ENCODE results near the gene RPL11.

DNA sequence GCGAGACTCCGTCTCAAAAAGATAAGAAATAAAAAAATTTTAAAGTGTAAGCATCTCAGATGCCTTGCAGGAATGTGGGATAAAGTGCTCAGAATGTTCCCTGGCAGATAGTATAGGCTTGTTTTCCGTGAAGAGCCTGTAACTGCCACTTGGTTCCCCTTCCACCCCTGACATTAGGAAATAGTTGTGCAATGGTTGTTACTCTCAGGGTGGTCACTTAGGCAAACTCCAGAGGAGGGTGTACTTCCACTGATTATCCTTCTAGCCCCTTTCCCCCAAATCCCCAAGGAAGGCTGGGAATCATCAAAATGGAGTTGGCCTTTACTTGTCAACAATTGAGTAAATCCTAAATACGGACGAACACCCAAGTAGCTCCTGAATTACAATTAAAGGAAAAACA, 10.4 kb downstream of the RPL11 start:
- TF ChIP-seq, protein P1, sequence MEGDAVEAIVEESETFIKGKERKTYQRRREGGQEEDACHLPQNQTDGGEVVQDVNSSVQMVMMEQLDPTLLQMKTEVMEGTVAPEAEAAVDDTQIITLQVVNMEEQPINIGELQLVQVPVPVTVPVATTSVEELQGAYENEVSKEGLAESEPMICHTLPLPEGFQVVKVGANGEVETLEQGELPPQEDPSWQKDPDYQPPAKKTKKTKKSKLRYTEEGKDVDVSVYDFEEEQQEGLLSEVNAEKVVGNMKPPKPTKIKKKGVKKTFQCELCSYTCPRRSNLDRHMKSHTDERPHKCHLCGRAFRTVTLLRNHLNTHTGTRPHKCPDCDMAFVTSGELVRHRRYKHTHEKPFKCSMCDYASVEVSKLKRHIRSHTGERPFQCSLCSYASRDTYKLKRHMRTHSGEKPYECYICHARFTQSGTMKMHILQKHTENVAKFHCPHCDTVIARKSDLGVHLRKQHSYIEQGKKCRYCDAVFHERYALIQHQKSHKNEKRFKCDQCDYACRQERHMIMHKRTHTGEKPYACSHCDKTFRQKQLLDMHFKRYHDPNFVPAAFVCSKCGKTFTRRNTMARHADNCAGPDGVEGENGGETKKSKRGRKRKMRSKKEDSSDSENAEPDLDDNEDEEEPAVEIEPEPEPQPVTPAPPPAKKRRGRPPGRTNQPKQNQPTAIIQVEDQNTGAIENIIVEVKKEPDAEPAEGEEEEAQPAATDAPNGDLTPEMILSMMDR (conservative IDR thresholded peaks at IDR 0.05 in 1 of 2, IDR thresholded peaks at IDR 0.05 in 1 of 2; ENCODE audit: extremely low read depth in 1 of 2, insufficient read depth in 1 of 2, low read depth in 1 of 2, low read length in 2 of 2): no peak
- no peak for TF ChIP-seq EZH2 (IDR thresholded peaks at IDR 0.05; ENCODE audit: borderline replicate concordance, low read length)
